ENCODE measurements around the gene ZNF793. TPM values are rescaled to one million over a fixed set of nuclear protein-coding genes. Genes with fewer than 3 reads are reported as not detected.

ZNF793 gene
- total RNA-seq, 1 donor from 2014 or later: 18.1 TPM

DNA sequence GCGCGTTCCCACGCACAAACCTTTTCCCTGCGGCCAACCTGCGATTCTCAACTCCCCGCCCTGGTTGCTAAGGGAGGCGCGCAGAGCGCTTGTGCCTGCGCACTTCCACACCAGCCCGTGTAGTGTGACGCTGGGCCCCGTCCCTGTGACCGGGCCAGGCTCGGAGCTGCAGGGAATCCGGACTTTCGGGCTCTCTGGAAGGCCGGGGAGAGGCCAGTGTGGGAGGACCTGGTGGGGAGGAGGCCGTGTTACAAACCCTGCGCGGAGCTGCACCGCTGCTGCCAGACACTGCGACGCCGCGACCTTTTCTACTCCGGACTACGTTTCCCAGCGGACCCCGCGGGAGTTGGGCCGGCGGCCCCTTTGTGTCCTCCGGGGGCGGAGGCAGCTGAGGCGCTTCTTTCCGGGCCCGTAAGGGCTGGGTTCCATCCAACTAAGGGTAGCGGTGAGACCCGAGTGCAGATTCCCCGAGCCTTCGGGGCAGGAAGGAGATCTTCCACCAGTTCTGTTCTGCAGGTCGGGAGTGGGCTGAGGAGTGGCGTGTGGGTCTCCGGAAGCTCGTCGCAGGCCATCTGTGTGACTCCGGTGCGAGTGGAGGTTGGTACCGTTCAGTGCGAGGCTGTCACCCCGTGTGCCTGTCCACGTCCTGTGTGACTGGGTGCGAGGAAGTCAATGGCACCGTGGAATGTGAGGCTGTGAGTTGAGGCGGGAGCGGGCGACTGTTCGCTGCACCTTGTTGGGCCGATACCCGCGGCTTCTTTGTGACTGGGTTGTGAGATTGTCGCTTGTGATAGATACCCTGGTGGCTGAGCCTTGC lies 37.6 kb upstream of the ZNF793 start, which contains the start of gene ZNF570:
ZNF570 (plus strand) TSS at position 396 of the 817 bp plus-strand sequence. CDS start 999 bp downstream, outside the sequence.
- peak; percentile 78 for DNase-seq (ENCODE audit: low read depth, low spot score)
- H3K4me3 Mint-ChIP-seq: peak within 1 kb of the TSS; percentile 99

GRCh38 chr19:37470216-37470615 lies 36.5 kb upstream of the ZNF793 start:
- peaks cover 33% of the 10 kb centered on the region for H3K4me1 Mint-ChIP-seq
- H3K27ac Mint-ChIP-seq (ENCODE audit: unreplicated experiment): no peak overlapping the region
- no peak for TF ChIP-seq CTCF (conservative IDR thresholded peaks at IDR 0.05)
- H3K36me3 Mint-ChIP-seq (ENCODE audit: low read depth): peaks cover 26% of the 10 kb centered on the region
- no peak for DNase-seq (ENCODE audit: low read depth, low spot score)
- no peaks in the 10 kb centered on the region for H3K27me3 Mint-ChIP-seq (ENCODE audit: low read depth)
- H3K4me3 Mint-ChIP-seq: peak overlapping the region; percentile 98
- peaks cover 4% of the 10 kb centered on the region for H3K9me3 Mint-ChIP-seq

More for the DNA sequence above, 37.6 kb upstream of the ZNF793 start, which contains the start of gene ZNF570:
- H3K36me3 Mint-ChIP-seq (ENCODE audit: low read depth): peaks cover 33% of the 10 kb centered on the region
- H3K27ac Mint-ChIP-seq (ENCODE audit: unreplicated experiment): peak within 1 kb of the TSS; percentile 99
- TF ChIP-seq CTCF (conservative IDR thresholded peaks at IDR 0.05): no peak
- H3K9me3 Mint-ChIP-seq: peaks cover 10% of the 10 kb centered on the region
- no peaks in the 10 kb centered on the region for H3K27me3 Mint-ChIP-seq (ENCODE audit: low read depth)
- H3K4me1 Mint-ChIP-seq: peaks cover 33% of the 10 kb centered on the region

GRCh38 chr19:37472165-37472564 lies 34.6 kb upstream of the ZNF793 start:
- Mint-ChIP-seq H3K4me3 (no peak overlapping the region), H3K27ac (ENCODE audit: unreplicated experiment) (no peak overlapping the region), H3K36me3 (ENCODE audit: low read depth) (peaks cover 36% of the 10 kb centered on the region), H3K4me1 (peaks cover 22% of the 10 kb centered on the region), H3K27me3 (ENCODE audit: low read depth) (no peaks in the 10 kb centered on the region), H3K9me3 (peaks cover 14% of the 10 kb centered on the region)
- no peak for TF ChIP-seq CTCF (conservative IDR thresholded peaks at IDR 0.05)
- no peak for DNase-seq (ENCODE audit: low read depth, low spot score)

DNA sequence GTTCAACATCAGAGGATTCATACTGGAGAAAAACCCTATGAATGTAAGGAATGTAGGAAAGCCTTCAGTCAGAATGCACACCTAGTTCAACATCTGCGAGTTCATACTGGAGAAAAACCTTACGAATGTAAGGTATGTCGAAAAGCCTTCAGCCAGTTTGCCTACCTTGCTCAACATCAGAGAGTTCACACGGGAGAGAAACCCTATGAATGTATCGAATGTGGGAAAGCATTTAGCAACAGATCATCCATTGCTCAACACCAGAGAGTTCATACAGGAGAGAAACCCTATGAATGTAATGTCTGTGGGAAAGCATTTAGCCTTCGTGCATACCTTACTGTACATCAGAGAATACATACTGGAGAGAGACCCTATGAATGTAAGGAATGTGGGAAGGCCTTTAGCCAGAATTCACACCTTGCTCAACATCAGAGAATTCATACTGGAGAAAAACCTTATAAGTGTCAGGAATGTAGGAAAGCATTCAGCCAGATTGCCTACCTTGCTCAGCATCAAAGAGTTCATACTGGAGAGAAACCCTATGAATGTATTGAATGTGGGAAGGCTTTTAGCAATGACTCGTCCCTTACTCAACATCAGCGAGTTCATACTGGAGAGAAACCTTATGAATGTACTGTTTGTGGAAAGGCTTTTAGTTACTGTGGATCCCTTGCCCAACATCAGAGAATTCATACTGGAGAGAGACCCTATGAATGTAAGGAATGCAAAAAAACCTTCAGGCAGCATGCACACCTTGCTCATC lies 22.2 kb upstream of the ZNF793 start:
- Mint-ChIP-seq H3K4me3 (no peak overlapping the region), H3K36me3 (ENCODE audit: low read depth) (peaks cover 66% of the 10 kb centered on the region), H3K27me3 (ENCODE audit: low read depth) (no peaks in the 10 kb centered on the region), H3K4me1 (no peaks in the 10 kb centered on the region), H3K27ac (ENCODE audit: unreplicated experiment) (no peak overlapping the region), H3K9me3 (peaks cover 37% of the 10 kb centered on the region)
- no peak for TF ChIP-seq CTCF (conservative IDR thresholded peaks at IDR 0.05)
- DNase-seq (ENCODE audit: low read depth, low spot score): no peak

GRCh38 chr19:37492213-37492612 lies 14.5 kb upstream of the ZNF793 start:
- H3K27me3 Mint-ChIP-seq (ENCODE audit: low read depth): no peaks in the 10 kb centered on the region
- peaks cover 25% of the 10 kb centered on the region for H3K9me3 Mint-ChIP-seq
- no peak overlapping the region for H3K27ac Mint-ChIP-seq (ENCODE audit: unreplicated experiment)
- H3K4me3 Mint-ChIP-seq: no peak overlapping the region
- no peak for TF ChIP-seq CTCF (conservative IDR thresholded peaks at IDR 0.05)
- H3K36me3 Mint-ChIP-seq (ENCODE audit: low read depth): peaks cover 27% of the 10 kb centered on the region
- DNase-seq (ENCODE audit: low read depth, low spot score): no peak
- H3K4me1 Mint-ChIP-seq: no peaks in the 10 kb centered on the region
